Mucosa of rectum (tissue), 2 donors: ENCODE results near the gene KRTAP4-2.
"Not testable (repeated sequence)": the region's sequence is repeated elsewhere in the genome, so short reads cannot be mapped to it uniquely, and the experiment has no call there.

Experiments used
- H3K27ac ChIP-seq, 2 donors: one replicate each; pipeline ENCODE4 v1.7.0; 2013; ENCODE audit warnings: inconsistent platforms in 2 of 2, low read depth in 2 of 2, low read length in 2 of 2
- H3K27me3 ChIP-seq, 2 donors: one replicate each; pipeline ENCODE4 v1.7.0; 2013; ENCODE audit warnings: low read length in 2 of 2; ENCODE audit not compliant: control insufficient read depth in 2 of 2, insufficient read depth in 2 of 2
- H3K36me3 ChIP-seq, 2 donors: one replicate each; pipeline ENCODE4 v1.7.0; 2013; ENCODE audit warnings: low read length in 2 of 2; ENCODE audit not compliant: control insufficient read depth in 2 of 2, insufficient read depth in 2 of 2
- H3K4me1 ChIP-seq, 2 donors: one replicate each; pipeline ENCODE4 v1.7.0; 2013; ENCODE audit warnings: low read length in 2 of 2, mild to moderate bottlenecking in 1 of 2; ENCODE audit not compliant: control insufficient read depth in 2 of 2, insufficient read depth in 2 of 2
- H3K4me3 ChIP-seq, 2 donors: one replicate each; pipeline ENCODE4 v1.7.0; 2013; ENCODE audit warnings: low read length in 2 of 2
- H3K9ac ChIP-seq, 2 donors: one replicate each; pipeline ENCODE4 v1.7.0; 2013; ENCODE audit warnings: low read length in 2 of 2, low read depth in 1 of 2, mild to moderate bottlenecking in 1 of 2
- H3K9me3 ChIP-seq, 2 donors: one replicate each; pipeline ENCODE4 v1.7.0; 2013; ENCODE audit warnings: low read length in 2 of 2; ENCODE audit not compliant: control insufficient read depth in 2 of 2
- donor health status: healthy.
- donor health status: Normal muscosa, but diverticular disease.

KRTAP4-2 gene

GRCh38 chr17:41163828-41164227 is 14.2 kb downstream of the KRTAP4-2 start:
- Histone ChIP-seq H3K9ac (no peak overlapping the region), H3K9me3 (no peaks in the 10 kb centered on the region), H3K27ac (no peak overlapping the region), H3K27me3 (peaks cover 0 to 3% of the 10 kb centered on the region in 2 donors), H3K4me1 (no peaks in the 10 kb centered on the region), H3K4me3 (no peak overlapping the region), H3K36me3 (no peaks in the 10 kb centered on the region)

GRCh38 chr17:41160648-41161047 is 17.4 kb downstream of the KRTAP4-2 start, which contains the start of gene KRTAP4-4:
Gene KRTAP4-4 (minus strand): TSS chr17:41160748. CDS start chr17:41160691, 57 bp downstream.
- H3K9ac ChIP-seq: no peak within 1 kb of the TSS
- no peaks in the 10 kb centered on the region for H3K9me3 ChIP-seq
- H3K27ac ChIP-seq: no peak within 1 kb of the TSS
- H3K4me3 ChIP-seq: no peak within 1 kb of the TSS
- H3K4me1 ChIP-seq: no peaks in the 10 kb centered on the region
- peaks cover 0 to 3% of the 10 kb centered on the region in 2 donors for H3K27me3 ChIP-seq
- H3K36me3 ChIP-seq: no peaks in the 10 kb centered on the region

GRCh38 chr17:41160190-41160589 is 17.8 kb downstream of the KRTAP4-2 start:
- H3K4me3 ChIP-seq, H3K9me3 ChIP-seq, H3K27me3 ChIP-seq, H3K36me3 ChIP-seq, H3K9ac ChIP-seq, H3K4me1 ChIP-seq, H3K27ac ChIP-seq: not testable (repeated sequence)

GRCh38 chr17:41153856-41154255 is 24.2 kb downstream of the KRTAP4-2 start:
- Histone ChIP-seq H3K9ac (no peak overlapping the region), H3K27ac (no peak overlapping the region), H3K36me3 (no peaks in the 10 kb centered on the region), H3K4me3 (no peak overlapping the region), H3K27me3 (peaks cover 2 to 3% of the 10 kb centered on the region in 2 donors), H3K9me3 (no peaks in the 10 kb centered on the region), H3K4me1 (no peaks in the 10 kb centered on the region)

- H3K4me1 ChIP-seq: no peaks in the 10 kb centered on the region
- H3K27me3 ChIP-seq: peaks cover 2 to 3% of the 10 kb centered on the region in 2 donors
- H3K36me3 ChIP-seq: no peaks in the 10 kb centered on the region
- H3K9ac ChIP-seq: no peak overlapping the region
- H3K4me3 ChIP-seq: no peak overlapping the region
- no peaks in the 10 kb centered on the region for H3K9me3 ChIP-seq
- H3K27ac ChIP-seq: no peak overlapping the region
Measured at GRCh38 chr17:41151525-41151924, 26.5 kb downstream of the KRTAP4-2 start.

- no peak overlapping the region for H3K9ac ChIP-seq
- H3K4me1 ChIP-seq: no peaks in the 10 kb centered on the region
- H3K4me3 ChIP-seq: no peak overlapping the region
- H3K36me3 ChIP-seq: no peaks in the 10 kb centered on the region
- H3K27ac ChIP-seq: no peak overlapping the region
- no peaks in the 10 kb centered on the region for H3K9me3 ChIP-seq
- H3K27me3 ChIP-seq: peaks cover 2 to 3% of the 10 kb centered on the region in 2 donors
Measured at GRCh38 chr17:41150026-41150425, 28.0 kb downstream of the KRTAP4-2 start.

GRCh38 chr17:41149652-41149985 is 28.4 kb downstream of the KRTAP4-2 start, which contains the start of gene KRTAP4-5:
Gene KRTAP4-5 (minus strand): TSS chr17:41149825. CDS start chr17:41149767, 58 bp downstream.
- Histone ChIP-seq H3K9ac (no peak within 1 kb of the TSS), H3K36me3 (no peaks in the 10 kb centered on the region), H3K27ac (no peak within 1 kb of the TSS), H3K4me1 (no peaks in the 10 kb centered on the region), H3K4me3 (no peak within 1 kb of the TSS), H3K27me3 (peaks cover 2 to 3% of the 10 kb centered on the region in 2 donors), H3K9me3 (no peaks in the 10 kb centered on the region)

- not testable (repeated sequence) for H3K27ac ChIP-seq, H3K27me3 ChIP-seq, H3K9me3 ChIP-seq, H3K4me3 ChIP-seq, H3K9ac ChIP-seq, H3K4me1 ChIP-seq, H3K36me3 ChIP-seq
Measured at GRCh38 chr17:41148971-41149651, 28.9 kb downstream of the KRTAP4-2 start.

GRCh38 chr17:41147531-41148204 is 30.4 kb downstream of the KRTAP4-2 start:
- no peak overlapping the region for H3K4me3 ChIP-seq
- H3K9ac ChIP-seq: no peak overlapping the region
- H3K36me3 ChIP-seq: no peaks in the 10 kb centered on the region
- H3K9me3 ChIP-seq: no peaks in the 10 kb centered on the region
- peaks cover 0 to 3% of the 10 kb centered on the region in 2 donors for H3K27me3 ChIP-seq
- no peak overlapping the region for H3K27ac ChIP-seq
- no peaks in the 10 kb centered on the region for H3K4me1 ChIP-seq

- Histone ChIP-seq H3K4me1 (no peaks in the 10 kb centered on the region), H3K27me3 (no peaks in the 10 kb centered on the region), H3K9me3 (no peaks in the 10 kb centered on the region), H3K27ac (no peak overlapping the region), H3K36me3 (no peaks in the 10 kb centered on the region), H3K4me3 (no peak overlapping the region), H3K9ac (no peak overlapping the region)
Measured at GRCh38 chr17:41145261-41145660, 32.8 kb downstream of the KRTAP4-2 start.
